ENCODE results near the gene AREL1.
A peak's percentile ranks its signal among the peaks of the same experiment; 100 is the strongest.

The AREL1 gene

DNA sequence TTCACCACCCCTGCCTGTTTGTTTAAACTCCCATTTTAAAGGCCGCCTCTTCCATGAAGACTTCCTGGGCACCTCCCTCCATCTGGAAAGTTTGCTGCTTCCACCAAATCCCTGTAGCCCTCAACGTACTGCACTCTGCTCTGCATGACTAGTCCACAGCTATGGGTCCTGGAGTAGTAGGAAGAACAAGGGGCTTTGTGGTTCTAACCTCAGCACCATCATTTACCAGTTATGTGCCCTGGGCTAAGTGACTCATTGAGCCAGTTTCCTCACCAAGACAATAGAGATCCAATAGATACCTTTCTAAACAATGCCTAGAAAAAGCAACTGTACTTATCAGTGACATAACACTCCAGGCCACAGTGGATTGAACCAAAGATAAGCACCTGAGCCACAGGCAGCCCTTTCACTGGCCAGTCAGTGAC is 92.4 kb downstream of the AREL1 start:
- Histone ChIP-seq H3K9me3 (ENCODE audit: control insufficient read depth, insufficient read depth, low read depth, low read length) (no peaks in the 10 kb centered on the region), H3K36me3 (ENCODE audit: control insufficient read depth in 2 of 2, insufficient read depth in 1 of 2, low read length in 2 of 2) (no peaks in the 10 kb centered on the region), H3K27ac (ENCODE audit: extremely low read depth, low read depth, low read length) (no peak overlapping the region), H3K4me1 (ENCODE audit: control insufficient read depth, insufficient read depth, low read length) (no peaks in the 10 kb centered on the region; the same call in 1 of the 2 replicates), H3K4me3 (ENCODE audit: low read depth, low read length) (no peak overlapping the region)
- POLR2A ChIA-PET: interaction anchor here (0.5 kb wide), 1 partner anchor 143 kb away, joined by 4 read pairs; the partner anchor contains the start of gene YLPM1
- no peak for TF ChIP-seq ZNF175 (tag by site-specific recombination; IDR thresholded peaks at IDR 0.05)
- TF ChIP-seq ZNF132 (tag by site-specific recombination; IDR thresholded peaks at IDR 0.05; ENCODE audit: borderline replicate concordance): no peak
- TF ChIP-seq ZNF211 (tag by site-specific recombination; IDR thresholded peaks at IDR 0.05; ENCODE audit: low read depth): no peak
- TF ChIP-seq HOXA7 (CRISPR knock-in tag; IDR thresholded peaks at IDR 0.05; ENCODE audit: borderline replicate concordance): no peak
- TF ChIP-seq ZNF10 (tag by site-specific recombination; IDR thresholded peaks at IDR 0.05): no peak
- no peak for TF ChIP-seq ZSCAN23 (tag by site-specific recombination; IDR thresholded peaks at IDR 0.05)
- TF ChIP-seq ZNF423 (tag by site-specific recombination; IDR thresholded peaks at IDR 0.05): no peak
- no peak for TF ChIP-seq ZBTB8A (tag by site-specific recombination; IDR thresholded peaks at IDR 0.05)
- CTCF ChIA-PET: interaction anchor here (0.6 to 4.4 kb wide), 3 partner anchors 8 to 1287 kb away, joined by 3 to 29 read pairs (median 3); no protein-coding TSS in a partner anchor

DNA sequence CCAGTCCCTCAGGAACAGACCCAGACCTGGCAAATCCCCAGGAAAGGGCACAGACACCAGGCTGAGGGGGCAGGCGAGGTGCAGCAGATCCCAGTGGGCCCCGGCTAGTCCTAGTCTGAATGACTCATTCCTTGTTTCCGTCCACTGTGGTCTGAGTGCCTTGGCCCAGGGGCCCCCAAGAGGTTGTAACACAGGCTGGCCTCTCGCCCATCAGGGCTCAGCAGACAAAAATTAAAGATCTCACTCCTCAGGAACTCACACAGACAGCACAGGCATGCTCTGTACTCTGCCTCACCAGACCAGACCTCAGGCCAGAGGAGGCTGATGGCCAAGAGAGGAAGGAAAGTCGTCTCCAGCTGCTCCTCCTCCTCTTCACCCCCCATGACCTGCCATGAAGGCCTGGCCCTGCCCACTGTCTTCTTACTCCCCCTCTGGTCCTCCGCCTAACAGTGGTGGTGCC is 93.2 kb downstream of the AREL1 start:
- Histone ChIP-seq H3K9me3 (ENCODE audit: control insufficient read depth, insufficient read depth, low read depth, low read length) (no peaks in the 10 kb centered on the region), H3K4me1 (ENCODE audit: control insufficient read depth, insufficient read depth, low read length) (no peaks in the 10 kb centered on the region; the same call in 1 of the 2 replicates), H3K4me3 (ENCODE audit: low read depth, low read length) (no peak overlapping the region), H3K27ac (ENCODE audit: extremely low read depth, low read depth, low read length) (no peak overlapping the region), H3K36me3 (ENCODE audit: control insufficient read depth in 2 of 2, insufficient read depth in 1 of 2, low read length in 2 of 2) (no peaks in the 10 kb centered on the region)
- TF ChIP-seq ZFP69B (tag by site-specific recombination; IDR thresholded peaks at IDR 0.05) (peak; percentile 67; the same call in 1 of the 2 replicates), GLIS2 (tag by site-specific recombination; IDR thresholded peaks at IDR 0.05) (peak; percentile 19; the same call in 1 of the 2 replicates), ZNF510 (tag by site-specific recombination; IDR thresholded peaks at IDR 0.05; ENCODE audit: insufficient replicate concordance) (no peak)
- TF ChIP-seq, protein P1, sequence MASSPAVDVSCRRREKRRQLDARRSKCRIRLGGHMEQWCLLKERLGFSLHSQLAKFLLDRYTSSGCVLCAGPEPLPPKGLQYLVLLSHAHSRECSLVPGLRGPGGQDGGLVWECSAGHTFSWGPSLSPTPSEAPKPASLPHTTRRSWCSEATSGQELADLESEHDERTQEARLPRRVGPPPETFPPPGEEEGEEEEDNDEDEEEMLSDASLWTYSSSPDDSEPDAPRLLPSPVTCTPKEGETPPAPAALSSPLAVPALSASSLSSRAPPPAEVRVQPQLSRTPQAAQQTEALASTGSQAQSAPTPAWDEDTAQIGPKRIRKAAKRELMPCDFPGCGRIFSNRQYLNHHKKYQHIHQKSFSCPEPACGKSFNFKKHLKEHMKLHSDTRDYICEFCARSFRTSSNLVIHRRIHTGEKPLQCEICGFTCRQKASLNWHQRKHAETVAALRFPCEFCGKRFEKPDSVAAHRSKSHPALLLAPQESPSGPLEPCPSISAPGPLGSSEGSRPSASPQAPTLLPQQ (tag by site-specific recombination; IDR thresholded peaks at IDR 0.05): peak; percentile 78
- ChIA-PET POLR2A (interaction anchor here (0.9 kb wide), 1 partner anchor 138 kb away, joined by 3 read pairs; no protein-coding TSS in a partner anchor), CTCF (interaction anchor here (4.4 kb wide), 1 partner anchor 10 kb away, joined by 29 read pairs; no protein-coding TSS in a partner anchor)

DNA sequence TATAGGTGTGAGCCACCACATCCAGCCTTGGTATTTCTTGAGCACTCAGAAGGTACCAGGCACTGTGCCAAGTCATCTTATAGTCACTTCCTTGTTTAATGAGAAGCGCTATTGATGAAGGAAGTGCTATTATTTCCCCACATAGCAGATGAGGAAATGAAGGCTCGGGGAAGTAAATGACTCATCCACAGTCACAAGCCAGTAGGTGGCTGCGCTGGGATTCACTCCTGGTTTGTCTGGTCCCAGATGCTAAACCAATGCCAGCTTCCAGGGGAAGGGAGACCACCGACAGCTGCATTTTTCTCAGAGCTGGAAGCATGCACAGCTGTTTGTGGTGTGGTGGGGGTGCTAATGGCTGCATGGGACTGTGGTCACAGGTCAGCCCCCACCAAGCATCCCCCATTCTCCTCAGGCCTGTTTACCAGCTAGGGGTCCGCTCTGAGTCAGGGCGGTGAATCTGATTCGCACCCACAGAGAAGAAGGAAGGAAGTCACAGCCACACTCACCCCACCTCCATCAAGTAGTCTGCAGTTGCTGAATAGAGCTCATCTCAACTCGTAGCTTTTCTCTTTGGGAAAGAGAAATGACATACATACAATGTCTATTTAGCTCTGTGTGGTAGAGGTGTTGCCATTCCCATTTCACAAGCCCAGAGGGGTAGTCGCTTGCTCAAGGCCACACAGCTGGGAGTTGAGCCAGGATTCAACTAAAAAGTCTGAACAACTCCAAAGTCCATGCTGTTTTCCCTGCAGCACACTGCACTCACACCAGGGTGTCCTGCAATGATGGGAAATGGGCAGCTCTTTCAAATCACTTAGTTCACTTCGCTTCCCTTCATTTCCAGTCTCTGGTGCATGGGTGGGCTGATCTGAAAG is 94.6 kb downstream of the AREL1 start:
- no peak overlapping the region for H3K27ac ChIP-seq (ENCODE audit: extremely low read depth, low read depth, low read length)
- H3K4me3 ChIP-seq (ENCODE audit: low read depth, low read length): no peak overlapping the region
- no peaks in the 10 kb centered on the region; the same call in 1 of the 2 replicates for H3K4me1 ChIP-seq (ENCODE audit: control insufficient read depth, insufficient read depth, low read length)
- no peaks in the 10 kb centered on the region for H3K9me3 ChIP-seq (ENCODE audit: control insufficient read depth, insufficient read depth, low read depth, low read length)
- ChIA-PET POLR2A (interaction anchor here (0.6 kb wide), 1 partner anchor 15 kb away, joined by 3 read pairs; no protein-coding TSS in a partner anchor), CTCF (interaction anchor here (0.7 to 4.4 kb wide), 3 partner anchors 9 to 117 kb away, joined by 3 to 29 read pairs (median 3); no protein-coding TSS in a partner anchor)
- H3K36me3 ChIP-seq (ENCODE audit: control insufficient read depth in 2 of 2, insufficient read depth in 1 of 2, low read length in 2 of 2): no peaks in the 10 kb centered on the region
- TF ChIP-seq ZNF311 (tag by site-specific recombination; IDR thresholded peaks at IDR 0.05; ENCODE audit: borderline replicate concordance) (no peak), KLF10 (tag by site-specific recombination; IDR thresholded peaks at IDR 0.05) (no peak), ZNF184 (tag by site-specific recombination; IDR thresholded peaks at IDR 0.05) (no peak), ZNF747 (tag by site-specific recombination; IDR thresholded peaks at IDR 0.05) (no peak), ZFHX2 (tag by site-specific recombination; conservative IDR thresholded peaks at IDR 0.05) (no peak), ZNF10 (tag by site-specific recombination; IDR thresholded peaks at IDR 0.05) (no peak), ZNF341 (tag by site-specific recombination; IDR thresholded peaks at IDR 0.05; ENCODE audit: low read depth) (no peak), ZNF558 (tag by site-specific recombination; IDR thresholded peaks at IDR 0.05) (no peak), ZNF670 (tag by site-specific recombination; IDR thresholded peaks at IDR 0.05; ENCODE audit: low read depth) (no peak), ZNF600 (tag by site-specific recombination; IDR thresholded peaks at IDR 0.05) (no peak)
- TF ChIP-seq, protein P2, sequence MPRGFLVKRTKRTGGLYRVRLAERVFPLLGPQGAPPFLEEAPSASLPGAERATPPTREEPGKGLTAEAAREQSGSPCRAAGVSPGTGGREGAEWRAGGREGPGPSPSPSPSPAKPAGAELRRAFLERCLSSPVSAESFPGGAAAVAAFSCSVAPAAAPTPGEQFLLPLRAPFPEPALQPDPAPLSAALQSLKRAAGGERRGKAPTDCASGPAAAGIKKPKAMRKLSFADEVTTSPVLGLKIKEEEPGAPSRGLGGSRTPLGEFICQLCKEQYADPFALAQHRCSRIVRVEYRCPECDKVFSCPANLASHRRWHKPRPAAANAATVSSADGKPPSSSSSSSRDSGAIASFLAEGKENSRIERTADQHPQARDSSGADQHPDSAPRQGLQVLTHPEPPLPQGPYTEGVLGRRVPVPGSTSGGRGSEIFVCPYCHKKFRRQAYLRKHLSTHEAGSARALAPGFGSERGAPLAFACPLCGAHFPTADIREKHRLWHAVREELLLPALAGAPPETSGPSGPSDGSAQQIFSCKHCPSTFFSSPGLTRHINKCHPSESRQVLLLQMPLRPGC (tag by site-specific recombination; IDR thresholded peaks at IDR 0.05): no peak
- TF ChIP-seq, protein P3, sequence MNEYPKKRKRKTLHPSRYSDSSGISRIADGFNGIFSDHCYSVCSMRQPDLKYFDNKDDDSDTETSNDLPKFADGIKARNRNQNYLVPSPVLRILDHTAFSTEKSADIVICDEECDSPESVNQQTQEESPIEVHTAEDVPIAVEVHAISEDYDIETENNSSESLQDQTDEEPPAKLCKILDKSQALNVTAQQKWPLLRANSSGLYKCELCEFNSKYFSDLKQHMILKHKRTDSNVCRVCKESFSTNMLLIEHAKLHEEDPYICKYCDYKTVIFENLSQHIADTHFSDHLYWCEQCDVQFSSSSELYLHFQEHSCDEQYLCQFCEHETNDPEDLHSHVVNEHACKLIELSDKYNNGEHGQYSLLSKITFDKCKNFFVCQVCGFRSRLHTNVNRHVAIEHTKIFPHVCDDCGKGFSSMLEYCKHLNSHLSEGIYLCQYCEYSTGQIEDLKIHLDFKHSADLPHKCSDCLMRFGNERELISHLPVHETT (tag by site-specific recombination; IDR thresholded peaks at IDR 0.05): no peak
- TF ChIP-seq, protein P4, sequence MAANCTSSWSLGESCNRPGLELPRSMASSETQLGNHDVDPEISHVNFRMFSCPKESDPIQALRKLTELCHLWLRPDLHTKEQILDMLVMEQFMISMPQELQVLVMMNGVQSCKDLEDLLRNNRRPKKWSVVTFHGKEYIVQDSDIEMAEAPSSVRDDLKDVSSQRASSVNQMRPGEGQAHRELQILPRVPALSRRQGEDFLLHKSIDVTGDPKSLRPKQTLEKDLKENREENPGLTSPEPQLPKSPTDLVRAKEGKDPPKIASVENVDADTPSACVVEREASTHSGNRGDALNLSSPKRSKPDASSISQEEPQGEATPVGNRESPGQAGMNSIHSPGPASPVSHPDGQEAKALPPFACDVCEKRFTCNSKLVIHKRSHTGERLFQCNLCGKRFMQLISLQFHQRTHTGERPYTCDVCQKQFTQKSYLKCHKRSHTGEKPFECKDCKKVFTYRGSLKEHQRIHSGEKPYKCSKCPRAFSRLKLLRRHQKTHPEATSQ (tag by site-specific recombination; IDR thresholded peaks at IDR 0.05): no peak
